Activated naive CD8-positive, alpha-beta T cell treated with anti-CD3 and anti-CD28 coated beads, Interleukin-2, amount 10 ng/mL, durations not matched to agents 7 days and 5 days (primary cell): Measurements from ENCODE around the gene C12orf54. TPM values are rescaled to one million over a fixed set of nuclear protein-coding genes. Genes with fewer than 3 reads are reported as not detected.
"Not testable (repeated sequence)": the region's sequence is repeated elsewhere in the genome, so short reads cannot be mapped to it uniquely, and the experiment has no call there.

ENCODE experiments used
- ATAC-seq: fragments of 150-1000 bp; cut with Tn5 transposase; one replicate; pipeline ENCODE4 v1.10.0; 2021; ENCODE audit warnings: low read depth, moderate library complexity
- POLR2A ChIA-PET: fragments of 350-600 bp; sonication (Branson Sonifier 250); formaldehyde crosslinking; loops from one replicate; lab custom pipeline; 2021; ENCODE audit warnings: antibody characterized with exemption; lab: Charles Lee
- DNase-seq: peaks from one replicate; pipeline ENCODE4 v3.0.0; 2021
- H3K27ac Mint-ChIP-seq: one replicate; pipeline ENCODE4 v1.8.0; 2022; ENCODE audit warnings: mild to moderate bottlenecking, mixed read lengths
- H3K27me3 Mint-ChIP-seq: one replicate; pipeline ENCODE4 v1.8.0; 2022; ENCODE audit warnings: mild to moderate bottlenecking, moderate library complexity, mixed read lengths
- H3K36me3 Mint-ChIP-seq: one replicate; pipeline ENCODE4 v1.8.0; 2021; ENCODE audit warnings: mild to moderate bottlenecking, mixed read lengths
- H3K4me1 Mint-ChIP-seq: one replicate; pipeline ENCODE4 v1.8.0; 2021; ENCODE audit warnings: mixed read lengths
- H3K4me3 Mint-ChIP-seq: one replicate; pipeline ENCODE4 v1.8.0; 2022; ENCODE audit warnings: mild to moderate bottlenecking, moderate library complexity, mixed read lengths
- H3K9me3 Mint-ChIP-seq: one replicate; pipeline ENCODE4 v1.8.0; 2021; ENCODE audit warnings: mixed read lengths
- total RNA-seq, 2 experiments: library from RNA; stranded (reverse); gene quantifications; one replicate each; pipeline ENCODE4 v1.2.3, GENCODE V29; 2021

The C12orf54 gene
- total RNA-seq, 2 experiments from 2014 or later = not detected

DNA sequence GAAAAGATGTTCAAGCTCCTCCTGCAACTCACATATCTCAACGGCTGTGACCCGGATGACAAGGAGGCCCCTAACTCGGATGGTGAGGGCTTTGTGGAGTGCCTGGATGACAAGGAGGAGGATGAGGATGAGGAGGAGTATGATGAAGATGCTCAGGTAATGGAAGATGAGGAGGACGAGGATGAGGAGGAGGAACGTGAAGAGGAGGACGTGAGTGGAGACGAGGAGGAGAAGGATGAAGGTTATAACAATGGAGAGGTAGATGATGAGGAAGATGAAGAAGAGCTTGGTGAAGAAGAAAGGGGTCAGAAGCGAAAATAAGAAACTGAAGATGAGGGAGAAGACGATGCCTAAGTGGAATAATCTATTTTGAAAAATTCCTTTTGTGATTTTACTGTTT lies 9.2 kb upstream of the C12orf54 start:
- Mint-ChIP-seq H3K27ac (no peak overlapping the region), H3K4me1 (no peaks in the 10 kb centered on the region), H3K4me3 (no peak overlapping the region), H3K27me3 (no peaks in the 10 kb centered on the region), H3K36me3 (peaks cover 4% of the 10 kb centered on the region), H3K9me3 (peaks cover 35% of the 10 kb centered on the region)
- no peak for DNase-seq
- POLR2A ChIA-PET = no interaction called here
- ATAC-seq = no peak

DNA sequence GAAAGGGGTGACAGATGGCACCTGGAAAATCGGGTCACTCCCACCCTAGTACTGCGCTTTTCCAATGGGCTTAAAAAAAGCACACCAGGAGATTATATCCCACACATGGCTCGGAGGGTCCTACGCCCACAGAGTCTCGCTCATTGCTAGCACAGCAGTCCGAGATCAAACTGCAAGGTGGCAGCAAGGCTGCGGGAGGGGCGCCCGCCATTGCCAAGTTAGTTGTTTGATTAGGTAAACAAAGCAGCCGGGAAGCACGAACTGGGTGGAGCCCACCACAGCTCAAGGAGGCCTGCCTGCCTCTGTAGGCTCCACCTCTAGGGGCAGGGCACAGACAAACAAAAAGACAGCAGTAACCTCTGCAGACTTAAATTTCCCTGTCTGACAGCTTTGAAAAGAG lies 7.8 kb upstream of the C12orf54 start:
- H3K27ac Mint-ChIP-seq, H3K36me3 Mint-ChIP-seq, ATAC-seq, H3K4me3 Mint-ChIP-seq, POLR2A ChIA-PET, DNase-seq, H3K4me1 Mint-ChIP-seq, H3K27me3 Mint-ChIP-seq: not testable (repeated sequence)
- H3K9me3 Mint-ChIP-seq = peaks cover 27% of the 10 kb centered on the region

DNA sequence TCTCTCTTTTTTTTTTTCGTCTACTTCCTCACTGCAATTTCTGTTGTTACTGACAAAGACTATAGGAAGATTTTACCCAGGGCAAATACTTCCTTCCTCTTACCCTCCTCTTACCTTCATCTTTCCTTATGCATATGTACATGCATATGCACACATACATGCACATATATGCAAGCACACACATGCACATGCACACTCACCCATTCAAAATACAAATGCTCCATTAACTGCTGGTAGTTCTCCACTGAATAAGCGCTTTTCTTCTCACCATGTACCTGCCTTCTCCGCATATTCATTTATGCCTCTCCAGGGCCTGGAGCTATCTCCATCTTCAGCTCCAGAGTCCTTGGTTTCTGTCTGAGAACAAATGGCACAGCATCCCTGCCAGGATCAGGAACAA lies 632 bp downstream of the C12orf54 start:
- no peak for ATAC-seq
- no peak for DNase-seq
- POLR2A ChIA-PET = no interaction called here
- no peak overlapping the region for H3K27ac Mint-ChIP-seq
- H3K4me1 Mint-ChIP-seq = no peaks in the 10 kb centered on the region
- peaks cover 1% of the 10 kb centered on the region for H3K36me3 Mint-ChIP-seq
- peaks cover 4% of the 10 kb centered on the region for H3K27me3 Mint-ChIP-seq
- H3K9me3 Mint-ChIP-seq = peaks cover 2% of the 10 kb centered on the region
- no peak overlapping the region for H3K4me3 Mint-ChIP-seq

DNA sequence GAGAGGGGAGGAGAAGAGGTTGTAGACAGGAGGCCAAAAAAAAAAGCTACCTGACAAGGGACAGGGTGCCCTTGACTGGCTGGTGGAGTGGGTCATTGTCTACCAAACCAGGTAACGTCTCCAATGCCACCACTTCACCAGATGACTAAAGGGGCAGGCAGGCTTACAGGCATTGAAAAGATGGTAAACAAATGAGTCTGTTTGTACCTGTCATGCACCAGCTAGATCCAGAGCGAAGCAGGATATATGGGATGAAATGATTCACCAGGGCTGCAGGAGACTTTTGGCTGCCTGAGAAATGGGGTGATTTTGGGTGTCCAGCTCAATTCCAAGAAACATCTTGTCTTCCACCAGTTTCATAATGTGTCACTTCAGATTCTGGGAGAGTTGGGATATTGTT lies 4.0 kb downstream of the C12orf54 start:
- H3K27ac Mint-ChIP-seq = no peak overlapping the region
- no peak overlapping the region for H3K4me3 Mint-ChIP-seq
- peaks cover 4% of the 10 kb centered on the region for H3K27me3 Mint-ChIP-seq
- peaks cover 5% of the 10 kb centered on the region for H3K4me1 Mint-ChIP-seq
- POLR2A ChIA-PET = no interaction called here
- DNase-seq (no peak), ATAC-seq (no peak)
- H3K9me3 Mint-ChIP-seq = no peaks in the 10 kb centered on the region
- no peaks in the 10 kb centered on the region for H3K36me3 Mint-ChIP-seq

DNA sequence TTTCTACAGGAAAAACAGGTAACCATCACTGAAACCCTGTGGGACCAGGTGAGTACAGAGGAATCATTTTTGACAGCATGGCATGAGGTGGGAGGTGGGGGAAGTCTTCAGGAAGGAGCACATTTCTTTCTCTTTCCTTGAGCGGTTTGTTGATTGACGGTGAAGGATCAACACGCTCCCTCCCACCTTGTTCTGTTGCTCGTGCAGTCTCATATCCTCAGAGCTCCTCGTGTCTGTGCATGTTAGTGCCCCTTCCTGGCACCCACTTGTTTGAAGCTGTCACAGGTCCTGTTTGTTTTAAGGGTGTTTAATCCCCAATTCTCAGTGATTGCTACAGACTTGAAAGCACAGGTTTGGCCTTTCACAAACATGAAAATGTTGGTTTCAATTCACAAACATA lies 4.4 kb downstream of the C12orf54 start:
- H3K4me1 Mint-ChIP-seq = peaks cover 5% of the 10 kb centered on the region
- POLR2A ChIA-PET = no interaction called here

DNA sequence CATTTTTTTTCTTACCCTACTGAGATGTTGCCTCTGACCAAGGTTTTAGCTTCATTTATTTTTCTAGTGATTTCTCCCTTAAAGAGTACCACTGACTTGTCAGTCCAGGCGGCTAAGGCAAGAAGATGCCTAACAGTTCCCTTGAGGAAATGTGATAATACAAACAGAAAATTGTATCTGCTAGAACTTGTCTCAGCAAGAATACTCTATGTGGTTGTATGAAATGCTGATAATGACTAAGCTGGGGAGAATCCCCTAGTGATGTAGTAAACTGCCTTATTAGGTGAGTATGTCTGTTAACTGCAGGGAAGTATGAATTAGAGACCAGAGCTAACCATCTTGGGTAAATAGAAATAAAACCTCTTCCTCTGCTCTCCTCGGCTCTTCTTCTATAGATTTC lies 6.7 kb downstream of the C12orf54 start:
- ATAC-seq (peak; percentile 76), DNase-seq (no peak)
- no peak overlapping the region for H3K4me3 Mint-ChIP-seq
- H3K27ac Mint-ChIP-seq = no peak overlapping the region
- H3K36me3 Mint-ChIP-seq = no peaks in the 10 kb centered on the region
- peaks cover 5% of the 10 kb centered on the region for H3K4me1 Mint-ChIP-seq
- POLR2A ChIA-PET = no interaction called here
- peaks cover 4% of the 10 kb centered on the region for H3K27me3 Mint-ChIP-seq
- H3K9me3 Mint-ChIP-seq = no peaks in the 10 kb centered on the region

More for the DNA sequence above, 4.4 kb downstream of the C12orf54 start:
- H3K27ac Mint-ChIP-seq = no peak overlapping the region
- ATAC-seq (no peak), DNase-seq (no peak)
- no peak overlapping the region for H3K4me3 Mint-ChIP-seq
- no peaks in the 10 kb centered on the region for H3K9me3 Mint-ChIP-seq
- peaks cover 4% of the 10 kb centered on the region for H3K27me3 Mint-ChIP-seq
- H3K36me3 Mint-ChIP-seq = no peaks in the 10 kb centered on the region

DNA sequence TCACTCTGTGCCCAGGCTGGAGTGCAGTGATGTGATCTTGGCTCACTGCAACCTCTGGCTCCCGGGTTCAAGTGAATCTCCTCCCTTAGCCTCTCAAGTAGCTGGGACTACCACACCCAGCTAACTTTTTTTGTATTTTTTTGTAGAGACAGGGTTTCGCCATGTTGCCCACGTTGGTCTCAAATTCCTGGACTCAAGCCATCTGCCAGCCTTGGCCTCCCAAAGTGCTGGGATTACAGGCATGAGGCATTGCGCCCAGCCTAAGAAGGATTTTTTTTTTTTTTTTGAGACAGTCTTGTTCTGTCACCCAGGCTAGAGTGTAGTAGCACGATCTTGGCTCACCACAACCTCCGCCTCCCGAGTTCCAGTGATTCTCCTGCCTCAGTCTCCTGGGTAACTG lies 7.2 kb downstream of the C12orf54 start:
- H3K9me3 Mint-ChIP-seq, H3K27me3 Mint-ChIP-seq, POLR2A ChIA-PET, ATAC-seq, H3K4me3 Mint-ChIP-seq, H3K4me1 Mint-ChIP-seq, H3K27ac Mint-ChIP-seq, H3K36me3 Mint-ChIP-seq, DNase-seq: not testable (repeated sequence)

DNA sequence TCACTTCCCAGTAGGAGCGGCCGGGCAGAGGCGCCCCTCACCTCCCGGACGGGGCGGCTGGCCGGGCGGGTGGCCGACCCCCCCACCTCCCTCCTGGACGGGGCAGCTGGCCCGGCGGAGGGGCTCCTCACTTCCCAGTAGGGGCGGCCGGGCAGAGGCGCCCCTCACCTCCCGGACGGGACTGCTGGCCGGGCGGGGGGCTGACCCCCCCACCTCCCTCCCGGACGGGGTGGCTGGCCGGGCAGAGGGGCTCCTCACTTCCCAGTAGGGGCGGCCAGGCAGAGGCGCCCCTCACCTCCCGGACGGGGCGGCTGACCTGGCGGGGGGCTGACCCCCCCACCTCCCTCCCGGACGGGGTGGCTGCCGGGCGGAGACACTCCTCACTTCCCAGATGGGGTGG lies 18.0 kb downstream of the C12orf54 start:
- H3K4me1 Mint-ChIP-seq, H3K27ac Mint-ChIP-seq, H3K27me3 Mint-ChIP-seq, ATAC-seq, H3K36me3 Mint-ChIP-seq, H3K9me3 Mint-ChIP-seq, POLR2A ChIA-PET, DNase-seq, H3K4me3 Mint-ChIP-seq: not testable (repeated sequence)

DNA sequence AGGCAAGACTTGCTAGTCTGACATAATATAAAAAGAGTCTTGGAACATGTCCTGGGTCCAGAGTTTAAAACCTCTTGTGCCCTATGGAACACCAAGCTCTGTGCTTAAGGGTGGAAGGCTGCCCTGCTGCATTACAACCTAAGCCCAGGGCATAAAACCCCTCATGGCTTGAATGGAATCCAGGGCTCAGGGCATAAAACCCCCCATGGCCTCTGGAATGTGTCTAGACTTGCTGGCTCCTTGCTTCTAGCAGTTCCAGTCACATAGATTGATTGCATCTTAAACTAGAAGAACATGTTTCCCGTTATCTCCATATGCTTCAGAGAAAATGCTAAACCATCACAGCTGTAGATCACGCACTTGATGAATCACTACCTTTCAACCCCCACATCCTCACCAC lies 24.5 kb downstream of the C12orf54 start:
- H3K4me1 Mint-ChIP-seq, POLR2A ChIA-PET, ATAC-seq, H3K4me3 Mint-ChIP-seq, H3K27ac Mint-ChIP-seq, H3K36me3 Mint-ChIP-seq, H3K9me3 Mint-ChIP-seq, DNase-seq, H3K27me3 Mint-ChIP-seq: not testable (repeated sequence)

DNA sequence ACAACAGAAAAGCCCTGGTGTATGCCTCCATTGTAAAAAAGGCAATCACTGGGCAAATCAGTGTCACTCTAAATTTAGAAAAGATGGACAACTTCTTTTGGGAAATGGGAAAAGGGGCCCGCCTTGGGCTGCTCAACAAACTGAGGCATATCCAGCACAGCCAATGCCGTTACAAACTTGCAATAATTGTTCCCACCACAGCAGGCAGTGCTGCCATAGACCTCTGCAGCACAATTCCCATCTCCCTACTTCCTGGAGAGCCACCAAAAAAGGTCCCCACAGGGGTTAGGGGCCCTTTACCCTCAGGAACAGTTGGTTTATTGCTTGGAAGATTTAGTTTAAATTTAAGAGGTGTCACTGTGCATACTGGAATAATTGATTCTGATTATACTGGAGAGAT lies 26.7 kb downstream of the C12orf54 start:
- ATAC-seq (no peak), DNase-seq (no peak)
- Mint-ChIP-seq H3K9me3 (no peaks in the 10 kb centered on the region), H3K36me3 (no peaks in the 10 kb centered on the region), H3K4me3 (no peak overlapping the region), H3K27ac (no peak overlapping the region), H3K4me1 (no peaks in the 10 kb centered on the region), H3K27me3 (peaks cover 3% of the 10 kb centered on the region)
- POLR2A ChIA-PET = no interaction called here

DNA sequence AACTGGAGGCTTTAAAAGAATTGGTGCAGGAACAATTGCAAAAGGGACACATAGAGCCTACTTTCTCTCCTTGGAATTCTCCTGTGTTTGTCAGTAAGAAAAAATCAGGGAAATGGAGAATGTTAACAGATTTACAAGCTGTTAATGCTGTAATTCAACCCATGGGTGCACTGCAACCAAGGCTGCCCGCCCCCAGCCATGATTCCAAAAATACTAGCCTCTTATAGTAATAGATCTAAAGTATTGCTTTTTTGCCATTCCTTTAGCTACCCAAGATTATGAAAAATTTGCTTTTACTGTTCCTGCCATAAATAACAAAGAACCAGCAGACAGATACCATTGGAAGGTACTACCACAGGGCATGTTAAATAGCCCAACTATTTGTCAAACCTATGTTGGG lies 27.8 kb downstream of the C12orf54 start:
- no peaks in the 10 kb centered on the region for H3K36me3 Mint-ChIP-seq
- POLR2A ChIA-PET = no interaction called here
- no peak for ATAC-seq
- H3K27ac Mint-ChIP-seq = no peak overlapping the region
- no peak for DNase-seq
- peaks cover 2% of the 10 kb centered on the region for H3K9me3 Mint-ChIP-seq
- peaks cover under 1% of the 10 kb centered on the region for H3K27me3 Mint-ChIP-seq
- H3K4me3 Mint-ChIP-seq = no peak overlapping the region
- H3K4me1 Mint-ChIP-seq = no peaks in the 10 kb centered on the region

DNA sequence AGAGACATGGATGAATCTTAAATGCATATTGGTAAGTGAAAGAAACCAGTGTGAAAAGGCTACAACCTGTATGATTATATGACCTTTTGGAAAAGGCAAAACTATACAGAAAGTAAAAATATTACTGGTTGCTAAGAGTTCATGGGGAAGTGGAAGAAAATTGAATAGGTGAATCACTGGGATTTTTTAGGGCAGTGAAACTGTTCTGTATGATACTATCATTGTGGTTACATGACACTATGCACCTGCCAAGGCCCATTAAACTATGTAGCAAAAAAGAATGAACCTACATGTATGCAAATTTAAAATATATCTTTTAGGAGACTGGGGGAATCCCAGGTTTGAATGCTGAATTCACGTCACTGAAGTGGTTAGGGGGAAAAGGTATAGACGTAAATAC lies 30.6 kb downstream of the C12orf54 start:
- H3K9me3 Mint-ChIP-seq = peaks cover 2% of the 10 kb centered on the region
- DNase-seq (no peak), ATAC-seq (no peak)
- H3K27ac Mint-ChIP-seq = no peak overlapping the region
- no peaks in the 10 kb centered on the region for H3K36me3 Mint-ChIP-seq
- no peak overlapping the region for H3K4me3 Mint-ChIP-seq
- POLR2A ChIA-PET = no interaction called here
- H3K4me1 Mint-ChIP-seq = no peaks in the 10 kb centered on the region
- H3K27me3 Mint-ChIP-seq = no peaks in the 10 kb centered on the region

DNA sequence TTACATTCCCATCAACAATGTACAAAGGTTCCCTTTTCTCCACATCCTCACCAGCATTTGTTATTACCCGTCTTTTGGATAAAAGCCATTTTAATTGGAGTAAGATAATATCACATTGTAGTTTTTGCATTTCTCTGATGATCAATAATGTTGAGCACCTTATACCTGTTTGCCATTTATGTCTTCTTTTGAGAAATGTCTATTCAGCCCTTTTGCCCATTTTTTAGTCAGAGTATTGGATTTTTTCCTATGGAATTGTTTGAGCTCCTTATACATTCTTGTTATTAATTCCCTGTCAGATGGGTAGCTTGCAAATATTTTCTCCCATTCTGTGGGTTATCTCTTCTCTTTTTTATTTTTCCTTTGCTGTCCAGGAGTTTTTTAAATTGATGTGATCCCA lies 32.4 kb downstream of the C12orf54 start:
- H3K27ac Mint-ChIP-seq = no peak overlapping the region
- no peaks in the 10 kb centered on the region for H3K4me1 Mint-ChIP-seq
- no peak for ATAC-seq
- no peaks in the 10 kb centered on the region for H3K36me3 Mint-ChIP-seq
- no peak overlapping the region for H3K4me3 Mint-ChIP-seq
- DNase-seq = no peak
- H3K27me3 Mint-ChIP-seq = no peaks in the 10 kb centered on the region
- peaks cover 2% of the 10 kb centered on the region for H3K9me3 Mint-ChIP-seq
- POLR2A ChIA-PET = no interaction called here

DNA sequence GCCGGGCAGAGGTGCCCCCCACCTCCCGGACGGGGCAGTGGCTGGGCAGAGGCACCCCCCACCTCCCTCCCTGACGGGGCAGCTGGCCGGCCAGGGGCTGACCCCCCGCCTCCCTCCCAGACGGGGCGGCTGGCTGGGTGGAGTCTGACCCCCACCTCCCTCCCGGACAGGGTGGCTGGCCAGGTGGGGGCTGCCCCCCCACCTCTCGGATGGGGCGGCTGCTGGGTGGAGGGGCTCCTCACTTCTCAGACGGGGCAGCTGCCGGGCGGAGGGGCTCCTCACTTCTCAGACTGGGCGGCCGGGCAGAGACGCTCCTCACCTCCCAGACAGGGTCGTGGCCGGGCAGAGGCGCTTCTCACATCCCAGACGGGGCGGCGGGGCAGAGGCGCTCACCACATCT lies 38.1 kb downstream of the C12orf54 start:
- H3K9me3 Mint-ChIP-seq, H3K27me3 Mint-ChIP-seq, H3K27ac Mint-ChIP-seq, H3K36me3 Mint-ChIP-seq, H3K4me1 Mint-ChIP-seq, H3K4me3 Mint-ChIP-seq, POLR2A ChIA-PET, ATAC-seq, DNase-seq: not testable (repeated sequence)

DNA sequence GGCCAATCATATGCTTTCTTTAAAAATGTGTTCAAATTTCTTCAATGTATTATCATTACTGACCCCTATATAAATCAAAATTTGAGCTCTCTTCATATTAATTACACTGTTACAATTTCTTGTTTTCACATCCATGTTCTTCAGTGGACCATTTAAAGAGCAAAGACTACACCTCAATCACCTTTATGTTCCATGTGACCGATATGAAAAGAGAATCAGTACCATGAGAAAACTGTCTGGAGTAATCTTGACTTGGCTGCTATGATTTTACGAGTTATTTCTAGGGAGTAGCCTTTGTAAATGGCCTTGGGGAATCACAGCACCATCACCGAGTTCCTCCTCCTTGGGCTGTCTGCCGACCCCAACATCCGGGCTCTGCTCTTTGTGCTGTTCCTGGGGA lies 43.0 kb downstream of the C12orf54 start, which contains the start of gene OR8S1:
Gene OR8S1, plus strand, starts transcription at position 301 of the 400 bp plus-strand sequence. Its CDS starts 0 bp downstream, at position 301.
- no peaks in the 10 kb centered on the region for H3K36me3 Mint-ChIP-seq
- no peak within 1 kb of the TSS for H3K4me3 Mint-ChIP-seq
- POLR2A ChIA-PET = no interaction called here
- H3K4me1 Mint-ChIP-seq = no peaks in the 10 kb centered on the region
- ATAC-seq (no peak), DNase-seq (no peak)
- H3K9me3 Mint-ChIP-seq = no peaks in the 10 kb centered on the region
- no peak within 1 kb of the TSS for H3K27ac Mint-ChIP-seq
- peaks cover 2% of the 10 kb centered on the region for H3K27me3 Mint-ChIP-seq
